HG03432 (cell line): Measurements from ENCODE around the gene PPP1R3E.
"Not testable (repeated sequence)": the region's sequence is repeated elsewhere in the genome, so short reads cannot be mapped to it uniquely, and the experiment has no call there.

ENCODE experiments used
- ATAC-seq: cut with Tn5 transposase; IDR thresholded peaks from one replicate; pipeline ENCODE4 v1.9.1; 2021; ENCODE audit warnings: mild to moderate bottlenecking, moderate library complexity; ENCODE audit not compliant: unreplicated experiment

PPP1R3E gene

GRCh38 chr14:23297611-23298277 lies 4.9 kb downstream of the PPP1R3E start:
- no peak for ATAC-seq

GRCh38 chr14:23297096-23297495 lies 5.6 kb downstream of the PPP1R3E start:
- ATAC-seq, result no peak

- ATAC-seq, result no peak
Measured at GRCh38 chr14:23296012-23296777, 6.5 kb downstream of the PPP1R3E start.

- peak; percentile 56 for ATAC-seq
Measured at GRCh38 chr14:23294734-23295561, 7.7 kb downstream of the PPP1R3E start.

GRCh38 chr14:23286902-23287479 lies 15.7 kb downstream of the PPP1R3E start:
- ATAC-seq, result no peak

GRCh38 chr14:23286020-23286901 lies 16.4 kb downstream of the PPP1R3E start, which contains the start of gene HOMEZ:
HOMEZ (minus strand) TSS chr14:23286132; CDS start chr14:23285952, 180 bp downstream.
- ATAC-seq, result peak; percentile 99

- peak; percentile 30 for ATAC-seq
Measured at GRCh38 chr14:23285530-23286019, 17.1 kb downstream of the PPP1R3E start.

- no peak for ATAC-seq
Measured at GRCh38 chr14:23284654-23285529, 17.8 kb downstream of the PPP1R3E start.

- ATAC-seq, result no peak
Measured at GRCh38 chr14:23281247-23281646, 21.4 kb downstream of the PPP1R3E start.

GRCh38 chr14:23277928-23278327 lies 24.7 kb downstream of the PPP1R3E start:
- not testable (repeated sequence) for ATAC-seq

GRCh38 chr14:23277189-23277588 lies 25.5 kb downstream of the PPP1R3E start:
- ATAC-seq, result no peak

GRCh38 chr14:23275412-23275811 lies 27.2 kb downstream of the PPP1R3E start:
- ATAC-seq, result no peak

- no peak for ATAC-seq
Measured at GRCh38 chr14:23269193-23269592, 33.5 kb downstream of the PPP1R3E start.

GRCh38 chr14:23260849-23261248 lies 41.8 kb downstream of the PPP1R3E start:
- not testable (repeated sequence) for ATAC-seq

- ATAC-seq, result no peak
Measured at GRCh38 chr14:23259426-23259825, 43.2 kb downstream of the PPP1R3E start.

GRCh38 chr14:23258256-23258655 lies 44.4 kb downstream of the PPP1R3E start:
- ATAC-seq, result no peak

GRCh38 chr14:23252420-23253333 lies 50.0 kb downstream of the PPP1R3E start:
- ATAC-seq, result no peak

- no peak for ATAC-seq
Measured at GRCh38 chr14:23252006-23252405, 50.7 kb downstream of the PPP1R3E start.
